HL-60 (cell line): Measurements from ENCODE around the gene FTO.

Experiments
- DNase-seq, 2 experiments: peaks; one replicate each; pipeline ENCODE4 v3.0.0-alpha.2; 2010 to 2020; ENCODE audit warnings: low read depth in 1 of 2, low spot score in 1 of 2
- H3K27ac ChIP-seq: fragments of 250-450 bp; sonication (Bioruptor Pico); replicated peaks from 2 replicates; pipeline ENCODE4 v1.5.1; 2020; ENCODE audit warnings: mild to moderate bottlenecking, moderate library complexity
- H3K27me3 ChIP-seq: fragments of 250-450 bp; sonication (Bioruptor Pico); 2 replicates; pipeline ENCODE4 v1.5.1; 2021; ENCODE audit warnings: mild to moderate bottlenecking, moderate library complexity; ENCODE audit not compliant: insufficient read depth, poor library complexity, severe bottlenecking
- H3K4me3 ChIP-seq: replicated peaks from 2 replicates; pipeline ENCODE4 v1.5.1; 2011; ENCODE audit warnings: mild to moderate bottlenecking, control low read depth, low read length; ENCODE audit not compliant: insufficient read depth
- GABPA ChIP-seq: IDR thresholded peaks from 2 replicates; pipeline ENCODE4 v1.6.1; 2012; ENCODE audit warnings: low read depth
- POLR2AphosphoS5 ChIP-seq: IDR thresholded peaks from 2 replicates; pipeline ENCODE4 v1.6.1; 2012; ENCODE audit warnings: low read depth
- SPI1 ChIP-seq: IDR thresholded peaks from 2 replicates; pipeline ENCODE4 v1.6.1; 2012; ENCODE audit warnings: low read depth, mild to moderate bottlenecking, borderline replicate concordance
- TF ChIP-seq, protein P1 (sequence below): IDR thresholded peaks from one replicate; pipeline ENCODE4 v1.5.1; 2011; ENCODE audit warnings: low read length, control low read depth, inconsistent platforms; ENCODE audit not compliant: insufficient read depth
- TF ChIP-seq, protein P2 (sequence below): IDR thresholded peaks from 2 replicates; pipeline ENCODE4 v1.6.1; 2012; ENCODE audit warnings: low read depth; ENCODE audit not compliant: insufficient replicate concordance

Gene FTO

DNA sequence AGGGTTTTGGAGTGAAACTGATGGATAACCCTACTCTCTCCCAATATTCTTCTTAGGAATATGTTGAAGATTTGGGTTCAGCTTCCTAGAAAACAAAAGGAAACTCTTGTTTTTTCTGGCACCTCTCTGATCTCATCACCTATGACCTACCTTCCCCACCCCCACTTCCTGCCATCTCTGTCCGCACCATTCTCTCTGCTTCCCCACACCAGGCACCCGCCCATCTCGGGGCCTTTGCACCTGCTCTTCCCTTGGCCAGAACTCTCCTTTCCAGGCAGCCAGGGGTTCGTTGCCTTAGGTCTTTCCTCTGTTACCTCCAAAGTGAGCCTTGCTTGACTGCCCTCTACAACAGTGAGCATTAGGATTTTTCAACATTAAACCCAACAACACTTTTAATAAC, 423.0 kb downstream of the FTO start:
- Histone ChIP-seq H3K27me3 (no peaks in the 10 kb centered on the region), H3K27ac (no peak overlapping the region), H3K4me3 (no peak overlapping the region)
- DNase-seq, result no peak
- TF ChIP-seq SPI1 (no peak), POLR2AphosphoS5 (no peak), GABPA (no peak)
- TF ChIP-seq, protein P1, sequence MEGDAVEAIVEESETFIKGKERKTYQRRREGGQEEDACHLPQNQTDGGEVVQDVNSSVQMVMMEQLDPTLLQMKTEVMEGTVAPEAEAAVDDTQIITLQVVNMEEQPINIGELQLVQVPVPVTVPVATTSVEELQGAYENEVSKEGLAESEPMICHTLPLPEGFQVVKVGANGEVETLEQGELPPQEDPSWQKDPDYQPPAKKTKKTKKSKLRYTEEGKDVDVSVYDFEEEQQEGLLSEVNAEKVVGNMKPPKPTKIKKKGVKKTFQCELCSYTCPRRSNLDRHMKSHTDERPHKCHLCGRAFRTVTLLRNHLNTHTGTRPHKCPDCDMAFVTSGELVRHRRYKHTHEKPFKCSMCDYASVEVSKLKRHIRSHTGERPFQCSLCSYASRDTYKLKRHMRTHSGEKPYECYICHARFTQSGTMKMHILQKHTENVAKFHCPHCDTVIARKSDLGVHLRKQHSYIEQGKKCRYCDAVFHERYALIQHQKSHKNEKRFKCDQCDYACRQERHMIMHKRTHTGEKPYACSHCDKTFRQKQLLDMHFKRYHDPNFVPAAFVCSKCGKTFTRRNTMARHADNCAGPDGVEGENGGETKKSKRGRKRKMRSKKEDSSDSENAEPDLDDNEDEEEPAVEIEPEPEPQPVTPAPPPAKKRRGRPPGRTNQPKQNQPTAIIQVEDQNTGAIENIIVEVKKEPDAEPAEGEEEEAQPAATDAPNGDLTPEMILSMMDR, result no peak
- TF ChIP-seq, protein P2, sequence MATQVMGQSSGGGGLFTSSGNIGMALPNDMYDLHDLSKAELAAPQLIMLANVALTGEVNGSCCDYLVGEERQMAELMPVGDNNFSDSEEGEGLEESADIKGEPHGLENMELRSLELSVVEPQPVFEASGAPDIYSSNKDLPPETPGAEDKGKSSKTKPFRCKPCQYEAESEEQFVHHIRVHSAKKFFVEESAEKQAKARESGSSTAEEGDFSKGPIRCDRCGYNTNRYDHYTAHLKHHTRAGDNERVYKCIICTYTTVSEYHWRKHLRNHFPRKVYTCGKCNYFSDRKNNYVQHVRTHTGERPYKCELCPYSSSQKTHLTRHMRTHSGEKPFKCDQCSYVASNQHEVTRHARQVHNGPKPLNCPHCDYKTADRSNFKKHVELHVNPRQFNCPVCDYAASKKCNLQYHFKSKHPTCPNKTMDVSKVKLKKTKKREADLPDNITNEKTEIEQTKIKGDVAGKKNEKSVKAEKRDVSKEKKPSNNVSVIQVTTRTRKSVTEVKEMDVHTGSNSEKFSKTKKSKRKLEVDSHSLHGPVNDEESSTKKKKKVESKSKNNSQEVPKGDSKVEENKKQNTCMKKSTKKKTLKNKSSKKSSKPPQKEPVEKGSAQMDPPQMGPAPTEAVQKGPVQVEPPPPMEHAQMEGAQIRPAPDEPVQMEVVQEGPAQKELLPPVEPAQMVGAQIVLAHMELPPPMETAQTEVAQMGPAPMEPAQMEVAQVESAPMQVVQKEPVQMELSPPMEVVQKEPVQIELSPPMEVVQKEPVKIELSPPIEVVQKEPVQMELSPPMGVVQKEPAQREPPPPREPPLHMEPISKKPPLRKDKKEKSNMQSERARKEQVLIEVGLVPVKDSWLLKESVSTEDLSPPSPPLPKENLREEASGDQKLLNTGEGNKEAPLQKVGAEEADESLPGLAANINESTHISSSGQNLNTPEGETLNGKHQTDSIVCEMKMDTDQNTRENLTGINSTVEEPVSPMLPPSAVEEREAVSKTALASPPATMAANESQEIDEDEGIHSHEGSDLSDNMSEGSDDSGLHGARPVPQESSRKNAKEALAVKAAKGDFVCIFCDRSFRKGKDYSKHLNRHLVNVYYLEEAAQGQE, result no peak

DNA sequence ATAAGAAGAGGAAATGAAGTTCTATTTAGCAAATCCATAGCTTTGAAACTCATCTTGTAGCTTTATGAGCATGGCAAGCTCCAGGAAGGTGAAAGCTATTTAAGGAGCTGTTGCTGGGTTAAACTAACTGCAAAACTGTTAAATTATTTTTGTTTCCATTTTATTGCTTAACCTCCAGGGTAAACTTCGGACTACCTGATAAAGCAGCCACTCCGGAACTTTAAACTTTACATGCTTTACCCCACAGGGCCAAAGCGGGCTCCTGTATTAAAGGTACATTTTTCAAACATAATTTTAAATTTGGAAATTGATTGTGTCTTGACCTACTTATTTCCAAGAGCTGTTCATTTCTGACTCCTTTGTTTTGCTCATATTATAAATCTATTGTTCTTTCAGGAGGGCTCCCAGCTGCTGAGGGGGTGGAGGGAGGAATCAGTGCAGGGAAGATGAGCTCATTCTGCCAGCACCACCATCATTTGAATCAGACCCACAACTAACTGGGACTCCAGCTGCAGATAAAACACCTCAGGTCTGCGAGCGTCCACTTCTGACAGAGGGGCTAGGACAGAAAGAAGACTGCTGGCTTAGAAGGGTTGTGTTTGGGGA, 424.8 kb downstream of the FTO start:
- Histone ChIP-seq H3K27ac (no peak overlapping the region), H3K4me3 (no peak overlapping the region), H3K27me3 (no peaks in the 10 kb centered on the region)
- no peak for DNase-seq
- no peak for TF ChIP-seq GABPA
- TF ChIP-seq, protein P2, result no peak
- TF ChIP-seq SPI1, result no peak
- no peak for TF ChIP-seq POLR2AphosphoS5
- TF ChIP-seq, protein P1, result no peak

DNA sequence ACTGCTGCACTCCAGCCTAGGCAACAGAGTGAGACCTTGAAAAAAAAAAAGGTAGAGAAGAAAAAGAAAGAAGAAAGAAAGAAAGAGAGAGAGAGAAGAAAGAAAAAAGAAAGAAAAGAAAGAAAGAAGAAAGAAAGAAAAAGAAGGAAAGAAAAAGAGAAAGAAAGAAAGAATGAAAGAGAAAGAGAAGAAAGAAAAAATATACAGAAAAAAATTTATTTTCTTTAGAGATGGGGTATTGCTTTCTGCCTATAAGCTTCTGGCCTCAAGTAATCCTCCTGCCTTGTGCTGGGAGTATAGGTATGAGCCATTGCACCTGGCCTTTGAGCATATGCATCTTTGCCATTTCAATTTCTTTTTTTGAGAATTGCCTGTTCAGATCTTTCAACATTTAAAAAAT, 425.9 kb downstream of the FTO start:
- H3K27ac ChIP-seq, result no peak overlapping the region
- H3K27me3 ChIP-seq, result no peaks in the 10 kb centered on the region
- no peak overlapping the region for H3K4me3 ChIP-seq
- TF ChIP-seq SPI1 (no peak), POLR2AphosphoS5 (no peak), GABPA (no peak)
- TF ChIP-seq, protein P1, result no peak
- TF ChIP-seq, protein P2, result no peak
- DNase-seq, result no peak
